OCI-LY3 (cell line): ENCODE results near the gene ABHD17C.

Source experiments
- EZH2phosphoT487 ChIP-seq: fragments of 200-600 bp; shearing (Covaris generic); IDR thresholded peaks from 2 replicates; pipeline ENCODE4 v1.6.1; 2018; ENCODE audit warnings: antibody characterized with exemption, mixed run types, low read depth
- TF ChIP-seq, protein P1 (sequence below): fragments of 200-600, 300-600 bp; sonication (generic); IDR thresholded peaks from 2 replicates; pipeline ENCODE4 v1.5.1; 2014; ENCODE audit warnings: antibody characterized with exemption, low read length, low read depth

DNA sequence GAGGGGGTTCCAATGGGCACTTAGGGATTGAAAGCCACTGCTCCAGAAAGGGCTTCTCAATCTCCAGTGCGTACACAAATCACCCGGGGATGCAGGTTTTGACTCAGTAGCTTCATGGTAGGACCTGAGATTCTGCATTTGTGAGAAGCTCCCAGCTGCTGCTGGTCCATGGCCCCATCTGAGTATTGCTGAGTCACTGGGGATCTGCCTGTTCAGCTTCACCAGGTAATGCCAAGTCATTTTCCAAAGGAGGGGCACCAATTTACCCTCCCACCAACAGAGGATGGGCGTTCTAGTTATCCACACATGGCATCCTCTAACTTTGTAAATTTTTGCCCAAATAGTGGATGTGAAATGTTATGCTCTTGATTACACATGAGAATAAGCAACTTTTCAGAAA is 71.2 kb downstream of the ABHD17C start:
- TF ChIP-seq, protein P1, sequence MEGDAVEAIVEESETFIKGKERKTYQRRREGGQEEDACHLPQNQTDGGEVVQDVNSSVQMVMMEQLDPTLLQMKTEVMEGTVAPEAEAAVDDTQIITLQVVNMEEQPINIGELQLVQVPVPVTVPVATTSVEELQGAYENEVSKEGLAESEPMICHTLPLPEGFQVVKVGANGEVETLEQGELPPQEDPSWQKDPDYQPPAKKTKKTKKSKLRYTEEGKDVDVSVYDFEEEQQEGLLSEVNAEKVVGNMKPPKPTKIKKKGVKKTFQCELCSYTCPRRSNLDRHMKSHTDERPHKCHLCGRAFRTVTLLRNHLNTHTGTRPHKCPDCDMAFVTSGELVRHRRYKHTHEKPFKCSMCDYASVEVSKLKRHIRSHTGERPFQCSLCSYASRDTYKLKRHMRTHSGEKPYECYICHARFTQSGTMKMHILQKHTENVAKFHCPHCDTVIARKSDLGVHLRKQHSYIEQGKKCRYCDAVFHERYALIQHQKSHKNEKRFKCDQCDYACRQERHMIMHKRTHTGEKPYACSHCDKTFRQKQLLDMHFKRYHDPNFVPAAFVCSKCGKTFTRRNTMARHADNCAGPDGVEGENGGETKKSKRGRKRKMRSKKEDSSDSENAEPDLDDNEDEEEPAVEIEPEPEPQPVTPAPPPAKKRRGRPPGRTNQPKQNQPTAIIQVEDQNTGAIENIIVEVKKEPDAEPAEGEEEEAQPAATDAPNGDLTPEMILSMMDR, result no peak
- no peak for TF ChIP-seq EZH2phosphoT487
